ENCODE results near the gene TH. TPM values are rescaled to one million over a fixed set of nuclear protein-coding genes. Genes with fewer than 3 reads are reported as not detected.

Gene TH
- total and polyA plus RNA-seq, 9 of the 15 experiments (the other 6 are each of a cell fraction or from before 2014, with no cell fraction given) = not detected

GRCh38 chr11:2213890-2214526 is 42.4 kb upstream of the TH start:
- BruUV-seq (replicated peaks) = no TSS peak

More at GRCh38 chr11:2213890-2214526, 42.4 kb upstream of the TH start:
- in situ Hi-C loops (cut with MboI) = no loop called here
- Histone ChIP-seq H3K9me3 (replicated peaks; ENCODE audit: control insufficient read depth, insufficient read depth, low read depth, low read length) (no peaks in the 10 kb centered on the region), H3K9ac (ENCODE audit: insufficient read depth in 1 of 2, low read depth in 2 of 2, low read length in 2 of 2) (no peak overlapping the region), H4K20me1 (replicated peaks; ENCODE audit: control insufficient read depth, insufficient read depth, low read length) (peaks cover 10% of the 10 kb centered on the region), H3K9me1 (ENCODE audit: control insufficient read depth, insufficient read depth, low read length) (no peaks in the 10 kb centered on the region), H3K36me3 (ENCODE audit: control insufficient read depth, insufficient read depth, low read length) (no peaks in the 10 kb centered on the region), H3K4me2 (ENCODE audit: insufficient read depth, low read length) (no peak overlapping the region), H3K4me1 (replicated peaks in 1 of 2; ENCODE audit: control insufficient read depth in 2 of 2, insufficient read depth in 2 of 2, low read length in 2 of 2) (peaks cover 0 to 35% of the 10 kb centered on the region in 2 experiments; a peak in 2 of 5 replicates), H3K27me3 (ENCODE audit: control insufficient read depth in 2 of 2, insufficient read depth in 2 of 2, low read length in 2 of 2) (peaks cover 20 to 81% of the 10 kb centered on the region in 2 experiments; a peak in 4 of 5 replicates), H3K4me3 (no peak overlapping the region), H2AFZ (ENCODE audit: low read depth, low read length) (no peak overlapping the region), H3K79me2 (ENCODE audit: control insufficient read depth, insufficient read depth, low read length) (no peaks in the 10 kb centered on the region), H3K27ac (ENCODE audit: extremely low read depth, low read depth, low read length) (no peak overlapping the region)
- 8% methylated on average over 11 of the region's 11 CpGs for WGBS (ENCODE audit: insufficient coverage, low coverage, missing lambda C conversion rate)
- FAIRE-seq (no peak), ATAC-seq (no peak), DNase-seq (ENCODE audit: extremely low read depth in 1 of 4, low spot score in 3 of 4) (peak in 1 of 4 experiments; percentile 3)
- intact Hi-C loops (cut with micrococcal nuclease) = no loop called here
- TF ChIP-seq C11orf30 (IDR thresholded peaks at IDR 0.05; ENCODE audit: low read depth) = no peak
- no peak for TF ChIP-seq ZNF408 (CRISPR knock-in tag; IDR thresholded peaks at IDR 0.05; ENCODE audit: low read depth)
- TF ChIP-seq RFX7 (CRISPR knock-in tag; IDR thresholded peaks at IDR 0.05) = no peak
- no peak for TF ChIP-seq SIX5 (IDR thresholded peaks at IDR 0.05; ENCODE audit: borderline replicate concordance in 1 of 2, insufficient read depth in 1 of 2, low read depth in 1 of 2, low read length in 2 of 2)
- no peak for TF ChIP-seq EP300 (IDR thresholded peaks at IDR 0.05; ENCODE audit: low read length)
- no peak for TF ChIP-seq PHTF2 (CRISPR knock-in tag; IDR thresholded peaks at IDR 0.05)
- TF ChIP-seq ID3 (CRISPR knock-in tag; IDR thresholded peaks at IDR 0.05) = no peak
- TF ChIP-seq ID3 (tag; IDR thresholded peaks at IDR 0.05) = no peak
- no peak for TF ChIP-seq NRF1 (conservative IDR thresholded peaks at IDR 0.05 in 1 of 2, IDR thresholded peaks at IDR 0.05 in 1 of 2)
- no peak for TF ChIP-seq UBTF (IDR thresholded peaks at IDR 0.05; ENCODE audit: borderline replicate concordance in 1 of 2, low read depth in 2 of 2, low read length in 2 of 2)
- no peak for TF ChIP-seq XRCC3 (IDR thresholded peaks at IDR 0.05)
- TF ChIP-seq RB1 (IDR thresholded peaks at IDR 0.05; ENCODE audit: low read depth) = no peak
- no peak for TF ChIP-seq ZBTB26 (CRISPR knock-in tag; IDR thresholded peaks at IDR 0.05)
- no peak for TF ChIP-seq ZBTB9 (CRISPR knock-in tag; IDR thresholded peaks at IDR 0.05)
- no peak for TF ChIP-seq WHSC1 (IDR thresholded peaks at IDR 0.05; ENCODE audit: low read length)
- TF ChIP-seq ZNF41 (CRISPR knock-in tag; conservative IDR thresholded peaks at IDR 0.05) = no peak
- ChIA-PET POLR2A (no interaction called here), CTCF (ENCODE audit: low intra/inter-chr PET ratio) (no interaction called here)

All from K562 (cell line).